GM12892 (cell line): ENCODE results near the gene SMARCA2.

Source experiments
- POLR2A ChIP-seq: IDR thresholded peaks from 2 replicates; pipeline ENCODE4 v1.6.1; 2011; ENCODE audit warnings: low read depth, low read length, control low read depth
- POLR2AphosphoS5 ChIP-seq: IDR thresholded peaks from 2 replicates; pipeline ENCODE4 v1.6.1; 2011; ENCODE audit warnings: low read depth, low read length, control low read depth
- TAF1 ChIP-seq: IDR thresholded peaks from 2 replicates; pipeline ENCODE4 v1.6.1; 2011; ENCODE audit warnings: low read depth, mild to moderate bottlenecking, control low read depth, low read length, borderline replicate concordance

DNA sequence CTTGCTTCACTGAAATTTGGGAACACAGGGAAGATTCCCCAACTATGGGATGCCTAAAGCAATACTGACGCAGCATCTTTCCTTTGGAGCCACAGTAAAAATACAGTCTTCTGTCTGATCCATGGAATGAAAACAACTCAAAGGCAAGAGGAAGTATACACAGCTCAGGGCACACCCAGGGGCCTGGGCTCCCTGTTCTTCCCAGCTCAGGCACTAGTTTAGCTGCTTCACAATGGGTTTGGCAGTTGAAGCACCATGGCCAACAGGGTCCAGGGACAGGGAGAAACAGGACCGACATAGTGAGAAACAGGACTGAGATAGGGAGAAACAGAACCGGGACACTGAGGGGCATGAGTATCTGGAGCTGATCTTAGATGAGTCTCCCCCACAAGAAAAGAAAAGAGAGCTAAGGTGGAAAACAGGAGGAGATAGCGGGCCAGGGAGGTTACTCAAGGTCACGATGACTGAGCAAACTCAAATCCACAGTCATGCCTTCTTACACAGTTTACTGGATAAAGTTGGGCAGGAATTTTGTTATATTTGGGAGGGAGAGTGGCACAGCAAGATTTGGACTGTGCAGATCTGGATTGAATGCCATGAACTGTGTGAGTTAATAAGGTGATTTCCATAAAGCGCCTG, 198.8 kb downstream of the SMARCA2 start:
- TF ChIP-seq POLR2AphosphoS5 (no peak), POLR2A (no peak), TAF1 (no peak)
